Liver (tissue), 9 donors: ENCODE data around the gene CABP5. TPM values are rescaled to one million over a fixed set of nuclear protein-coding genes. Genes with fewer than 3 reads are reported as not detected.

ENCODE experiments used
- DNase-seq: peaks from one replicate; pipeline ENCODE4 v3.0.0-alpha.2; 2017; ENCODE audit warnings: low spot score
- H3K27ac ChIP-seq, 2 donors: one replicate each; pipeline ENCODE4 v1.7.0; 2013; ENCODE audit warnings: inconsistent platforms in 2 of 2, low read length in 2 of 2, control low read depth in 1 of 2, low read depth in 1 of 2, mild to moderate bottlenecking in 1 of 2
- H3K27me3 ChIP-seq, 4 donors: one replicate each; pipeline versions ENCODE4 v1.6.1 to v1.7.0; 2013; ENCODE audit warnings: low read length in 3 of 4, inconsistent platforms in 1 of 4, mild to moderate bottlenecking in 1 of 4, moderate library complexity in 1 of 4; ENCODE audit not compliant: control insufficient read depth in 4 of 4, insufficient read depth in 4 of 4
- H3K36me3 ChIP-seq, 4 donors: one replicate each; pipeline versions ENCODE4 v1.6.1 to v1.7.0; 2013; ENCODE audit warnings: low read length in 3 of 4, mild to moderate bottlenecking in 3 of 4, low read depth in 1 of 4, moderate library complexity in 1 of 4; ENCODE audit not compliant: control insufficient read depth in 4 of 4, insufficient read depth in 3 of 4
- H3K4me1 ChIP-seq, 4 donors: one replicate each; pipeline versions ENCODE4 v1.6.1 to v1.7.0; 2013; ENCODE audit warnings: low read length in 3 of 4, mild to moderate bottlenecking in 3 of 4, moderate library complexity in 1 of 4; ENCODE audit not compliant: control insufficient read depth in 4 of 4, insufficient read depth in 4 of 4
- H3K4me3 ChIP-seq, 3 donors: one replicate each; pipeline versions ENCODE4 v1.6.1 to v1.7.0; 2013; ENCODE audit warnings: low read length in 3 of 3, control low read depth in 1 of 3, low read depth in 1 of 3, mild to moderate bottlenecking in 1 of 3
- H3K9ac ChIP-seq, 2 donors: one replicate each; pipeline ENCODE4 v1.7.0; 2013; ENCODE audit warnings: low read length in 2 of 2, mild to moderate bottlenecking in 2 of 2, moderate library complexity in 2 of 2, control low read depth in 1 of 2, low read depth in 1 of 2
- H3K9me3 ChIP-seq, 4 donors: one replicate each; pipeline versions ENCODE4 v1.6.1 to v1.7.0; 2013; ENCODE audit warnings: low read length in 3 of 4; ENCODE audit not compliant: control insufficient read depth in 4 of 4
- CTCF ChIP-seq: fragments of 150-350 bp; IDR thresholded peaks from 2 replicates; pipeline ENCODE4 v1.5.1; 2017; ENCODE audit warnings: improper control_type of control experiment, low read depth, low read length; ENCODE audit not compliant: missing input control
- EGR1 ChIP-seq, 2 donors: IDR thresholded peaks; 2 replicates each; pipeline ENCODE4 v1.6.1; 2016 to 2018; ENCODE audit warnings: antibody characterized with exemption in 2 of 2, low read depth in 2 of 2
- FOXA1 ChIP-seq: IDR thresholded peaks from 2 replicates; pipeline ENCODE4 v1.6.1; 2016; ENCODE audit warnings: antibody characterized with exemption
- HNF4A ChIP-seq, 2 donors: conservative IDR thresholded peaks; 2 replicates each; pipeline ENCODE4 v1.6.1; 2016; ENCODE audit warnings: antibody characterized with exemption in 2 of 2, mild to moderate bottlenecking in 2 of 2
- HNF4G ChIP-seq: IDR thresholded peaks from 2 replicates; pipeline ENCODE4 v1.6.1; 2016; ENCODE audit warnings: antibody characterized with exemption
- JUND ChIP-seq, 2 donors: IDR thresholded peaks; 2 replicates each; pipeline ENCODE4 v1.6.1; 2016; ENCODE audit warnings: antibody characterized with exemption in 2 of 2
- REST ChIP-seq: IDR thresholded peaks from 2 replicates; pipeline ENCODE4 v1.6.1; 2016; ENCODE audit warnings: antibody characterized with exemption, mild to moderate bottlenecking
- SP1 ChIP-seq: IDR thresholded peaks from 2 replicates; pipeline ENCODE4 v1.6.1; 2018; ENCODE audit warnings: antibody characterized with exemption, mild to moderate bottlenecking
- TAF1 ChIP-seq: conservative IDR thresholded peaks from 2 replicates; pipeline ENCODE4 v1.6.1; 2016; ENCODE audit warnings: antibody characterized with exemption, mild to moderate bottlenecking
- YY1 ChIP-seq: IDR thresholded peaks from 2 replicates; pipeline ENCODE4 v1.6.1; 2016; ENCODE audit warnings: antibody characterized with exemption, mild to moderate bottlenecking
- ZBTB33 ChIP-seq: IDR thresholded peaks from 2 replicates; pipeline ENCODE4 v1.6.1; 2016; ENCODE audit warnings: antibody characterized with exemption
- WGBS: extraction: QIAGEN DNeasy Blood & Tissue Kit; methylation state at CpG from one replicate; pipeline ENCODE4 v1.1.7; 2013; 5-methylcytosine and 5-hydroxymethylcytosine counted together
- polyA plus RNA-seq, 2 donors: library from polyadenylated mRNA; stranded (reverse) in 1 of 2; unstranded in 1 of 2; fragments of 200-250 nt in 1 of 2; fragments of >200 nt in 1 of 2; fragmentation: Nextera tagmentation in 1 of 2; extraction: Ambion mirVana in 1 of 2; gene quantifications; one replicate each; pipeline versions ENCODE4 v1.2.1 to v1.2.3, GENCODE V29; 2013 to 2015
- total RNA-seq, 2 donors: library from RNA; depleted of rRNA; stranded (reverse); fragments of >200 nt; gene quantifications; one replicate each; pipeline ENCODE4 v1.2.3, GENCODE V29; 2014
- donor health status: healthy.
- donor health status: healthy.
- donor health status: healthy.
- donor health status: healthy.
- donor health status: healthy.

The CABP5 gene
- total and polyA plus RNA-seq, 4 donors: not detected

GRCh38 chr19:48053076-48053475 is 9.2 kb upstream of the CABP5 start:
- TF ChIP-seq TAF1: no peak
- no peak for TF ChIP-seq JUND (IDR thresholded peaks at IDR 0.05)
- no peak for TF ChIP-seq ZBTB33
- peaks cover 0 to 11% (median under 1%) of the 10 kb centered on the region in 4 donors for H3K36me3 ChIP-seq
- H3K4me1 ChIP-seq: no peaks in the 10 kb centered on the region
- DNase-seq: no peak
- no peak overlapping the region for H3K4me3 ChIP-seq
- H3K27me3 ChIP-seq: no peaks in the 10 kb centered on the region
- 88% methylated on average over 5 of the region's 5 CpGs for WGBS
- H3K27ac ChIP-seq: no peak overlapping the region
- H3K9ac ChIP-seq: no peak overlapping the region
- H3K9me3 ChIP-seq: no peaks in the 10 kb centered on the region

- no peak for DNase-seq
- 84% methylated on average over 10 of the region's 10 CpGs for WGBS
- Histone ChIP-seq H3K4me1 (no peaks in the 10 kb centered on the region), H3K27me3 (no peaks in the 10 kb centered on the region), H3K9ac (no peak overlapping the region), H3K27ac (no peak overlapping the region), H3K9me3 (no peaks in the 10 kb centered on the region), H3K36me3 (peaks cover 0 to 11% (median 3%) of the 10 kb centered on the region in 4 donors), H3K4me3 (no peak overlapping the region)
- TF ChIP-seq ZBTB33: no peak
- TF ChIP-seq CTCF: no peak
Observed at GRCh38 chr19:48051335-48052033, 7.6 kb upstream of the CABP5 start.

- no peak overlapping the region for H3K4me3 ChIP-seq
- no peak for DNase-seq
- no peak overlapping the region for H3K9ac ChIP-seq
- H3K36me3 ChIP-seq: peaks cover 0 to 6% (median 2%) of the 10 kb centered on the region in 4 donors
- WGBS: 83% methylated on average over 5 of the region's 5 CpGs
- H3K27ac ChIP-seq: no peak overlapping the region
- no peaks in the 10 kb centered on the region for H3K9me3 ChIP-seq
- no peaks in the 10 kb centered on the region for H3K4me1 ChIP-seq
- peaks cover 0 to 2% (median 0%) of the 10 kb centered on the region in 4 donors for H3K27me3 ChIP-seq
- TF ChIP-seq CTCF: no peak
- TF ChIP-seq REST: no peak
- TF ChIP-seq ZBTB33: no peak
- no peak for TF ChIP-seq FOXA1
- TF ChIP-seq EGR1 (IDR thresholded peaks at IDR 0.05; ENCODE audit: low read depth in 2 of 2): no peak
- TF ChIP-seq HNF4A (conservative IDR thresholded peaks at IDR 0.05): no peak
- TF ChIP-seq JUND (IDR thresholded peaks at IDR 0.05): no peak
- TF ChIP-seq SP1: no peak
- no peak for TF ChIP-seq HNF4G
- no peak for TF ChIP-seq YY1
Observed at GRCh38 chr19:48044561-48044960, 682 bp upstream of the CABP5 start.
